ENCODE data around the gene NPTXR.

Gene NPTXR

GRCh38 chr22:38775656-38776055 lies 68.2 kb downstream of the NPTXR start:
- H3K4me3 ChIP-seq (replicated peaks; ENCODE audit: low read depth, low read length): no peak overlapping the region
- DNase-seq (ENCODE audit: extremely low read depth, low read depth): no peak
- TF ChIP-seq CTCF (IDR thresholded peaks at IDR 0.05; ENCODE audit: low read depth, low read length, missing control alignments): no peak

GRCh38 chr22:38774496-38775166 lies 69.2 kb downstream of the NPTXR start:
- TF ChIP-seq CTCF (IDR thresholded peaks at IDR 0.05; ENCODE audit: low read depth, low read length, missing control alignments): no peak
- no peak for DNase-seq (ENCODE audit: extremely low read depth, low read depth)
- H3K4me3 ChIP-seq (replicated peaks; ENCODE audit: low read depth, low read length): no peak overlapping the region

- DNase-seq (ENCODE audit: extremely low read depth, low read depth): no peak
- no peak for TF ChIP-seq CTCF (IDR thresholded peaks at IDR 0.05; ENCODE audit: low read depth, low read length, missing control alignments)
- no peak overlapping the region for H3K4me3 ChIP-seq (replicated peaks; ENCODE audit: low read depth, low read length)
Measured at GRCh38 chr22:38773363-38773946, 70.4 kb downstream of the NPTXR start.

GRCh38 chr22:38772623-38772873 lies 71.3 kb downstream of the NPTXR start:
- no peak for DNase-seq (ENCODE audit: extremely low read depth, low read depth)
- TF ChIP-seq CTCF (IDR thresholded peaks at IDR 0.05; ENCODE audit: low read depth, low read length, missing control alignments): no peak
- H3K4me3 ChIP-seq (replicated peaks; ENCODE audit: low read depth, low read length): no peak overlapping the region

- DNase-seq (ENCODE audit: extremely low read depth, low read depth): no peak
- no peak overlapping the region for H3K4me3 ChIP-seq (replicated peaks; ENCODE audit: low read depth, low read length)
- TF ChIP-seq CTCF (IDR thresholded peaks at IDR 0.05; ENCODE audit: low read depth, low read length, missing control alignments): no peak
Measured at GRCh38 chr22:38770257-38770949, 73.4 kb downstream of the NPTXR start.
